GM21528 (cell line): ENCODE data around the gene UGT1A5.

Experiments used
- ATAC-seq: cut with Tn5 transposase; IDR thresholded peaks from one replicate; pipeline ENCODE4 v1.9.1; 2021; ENCODE audit warnings: mild to moderate bottlenecking, moderate library complexity; ENCODE audit not compliant: unreplicated experiment, low FRiP score

Gene UGT1A5

DNA sequence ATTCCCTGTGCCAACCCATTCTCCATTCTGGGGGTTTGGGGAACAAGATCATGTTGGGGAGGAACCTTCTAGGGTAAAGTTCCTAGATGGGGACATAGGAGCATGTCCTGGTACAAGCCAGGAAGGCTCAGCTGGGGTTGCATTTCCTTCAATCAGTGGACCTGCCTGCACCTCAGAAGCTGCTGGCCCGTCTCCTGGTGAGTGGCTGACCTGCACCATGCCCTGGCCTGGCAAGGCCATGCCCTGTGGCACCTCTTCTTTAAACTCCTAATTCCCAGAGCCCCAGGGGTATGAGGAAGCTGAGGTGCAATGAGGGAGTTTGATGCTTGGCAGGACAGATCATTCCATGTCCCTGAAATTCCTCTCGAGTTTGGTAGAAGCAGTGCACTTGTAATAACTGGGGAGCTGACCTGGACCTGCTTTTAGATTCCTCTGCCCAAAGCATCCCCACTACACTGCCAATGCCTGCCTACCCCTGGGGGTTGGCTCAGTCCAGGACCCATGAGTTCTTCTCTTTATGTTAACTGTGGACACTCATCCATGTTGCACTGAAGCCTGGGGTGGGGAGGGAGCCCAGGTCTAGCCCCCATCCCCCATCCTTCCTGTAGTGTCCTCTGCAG lies 90.7 kb downstream of the UGT1A5 start:
- no peak for ATAC-seq

DNA sequence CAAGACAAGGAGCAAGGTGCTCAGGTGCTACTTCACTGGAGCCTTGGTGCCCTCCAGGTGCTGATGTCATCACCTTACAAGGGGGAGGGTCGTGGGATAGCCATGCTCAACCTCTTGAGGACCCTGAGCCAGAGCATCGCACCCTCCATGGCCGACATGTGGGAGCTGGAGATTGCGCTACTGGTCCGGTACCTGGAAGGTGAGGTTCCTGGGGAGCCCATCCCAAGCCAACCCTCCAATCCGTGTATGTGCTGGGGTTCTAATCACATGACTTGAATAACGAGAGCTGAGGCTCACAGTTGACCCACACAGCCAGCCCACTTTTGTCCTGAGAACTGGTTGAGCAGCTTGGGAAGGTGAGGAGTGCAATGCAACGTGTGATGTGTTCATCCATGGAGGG lies 91.3 kb downstream of the UGT1A5 start:
- ATAC-seq, result no peak

- no peak for ATAC-seq
Measured at GRCh38 chr2:233807215-233807865, 94.6 kb downstream of the UGT1A5 start.

GRCh38 chr2:233807966-233808935 lies 95.5 kb downstream of the UGT1A5 start:
- no peak for ATAC-seq

DNA sequence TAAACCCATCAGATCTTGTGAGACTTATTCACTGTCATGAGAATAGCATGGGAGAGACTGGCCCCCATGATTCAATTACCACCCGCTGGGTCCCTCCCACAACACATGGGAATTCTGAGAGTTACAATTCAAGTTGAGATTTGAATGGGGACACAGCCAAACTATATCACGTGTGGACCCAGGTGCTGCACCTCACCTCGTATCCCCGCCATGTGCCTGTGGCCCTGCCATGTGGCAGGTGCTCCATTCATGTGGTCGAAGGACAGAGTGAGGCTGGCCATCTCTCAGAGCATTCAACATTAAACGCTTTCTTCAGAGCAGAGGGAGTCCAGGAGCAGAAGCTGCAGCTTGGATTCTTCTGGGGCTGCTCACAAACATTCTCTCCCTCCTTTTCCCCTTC lies 97.7 kb downstream of the UGT1A5 start:
- ATAC-seq, result no peak

GRCh38 chr2:233811087-233811486 lies 98.4 kb downstream of the UGT1A5 start:
- no peak for ATAC-seq

GRCh38 chr2:233811732-233812131 lies 99.0 kb downstream of the UGT1A5 start:
- ATAC-seq, result no peak

- ATAC-seq, result no peak
Measured at GRCh38 chr2:233813236-233814055, 100.7 kb downstream of the UGT1A5 start.

DNA sequence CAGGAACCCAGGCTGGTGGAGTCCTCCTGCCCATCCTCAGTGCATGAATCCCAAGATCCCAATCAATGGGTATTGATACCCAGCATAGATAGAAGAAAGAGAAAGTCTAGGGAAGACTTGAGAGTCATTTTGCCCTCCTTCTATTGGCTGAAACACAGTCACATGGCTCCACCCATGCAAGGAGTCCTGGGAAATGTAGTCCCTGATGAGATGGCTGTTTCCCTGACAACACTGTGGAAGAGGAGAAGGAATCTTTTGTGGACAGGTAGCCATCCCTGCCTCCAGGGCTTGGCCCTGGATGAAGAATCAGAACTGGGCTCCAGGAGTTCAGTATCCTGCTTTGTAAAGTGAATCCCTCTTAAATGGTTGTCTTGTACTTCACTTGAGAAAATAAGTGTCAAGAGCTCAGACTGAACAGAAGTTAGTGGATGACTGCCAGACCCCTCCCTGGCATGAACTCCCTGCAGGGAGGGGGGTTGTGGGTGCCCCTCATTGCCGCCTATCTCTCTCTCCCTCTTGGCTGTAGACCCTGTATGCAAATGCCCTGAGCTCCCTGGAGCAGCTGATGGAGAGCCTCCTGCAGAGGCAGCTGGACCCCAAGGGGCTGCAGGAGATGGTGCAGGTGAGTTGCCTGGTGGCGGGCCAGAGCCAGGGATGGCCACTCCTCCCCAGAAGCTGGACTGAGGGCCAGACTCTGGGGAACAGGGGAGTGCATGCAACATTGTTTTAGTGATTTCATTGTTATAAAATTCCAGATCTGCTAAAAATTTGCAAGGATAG lies 101.5 kb downstream of the UGT1A5 start:
- ATAC-seq, result no peak

DNA sequence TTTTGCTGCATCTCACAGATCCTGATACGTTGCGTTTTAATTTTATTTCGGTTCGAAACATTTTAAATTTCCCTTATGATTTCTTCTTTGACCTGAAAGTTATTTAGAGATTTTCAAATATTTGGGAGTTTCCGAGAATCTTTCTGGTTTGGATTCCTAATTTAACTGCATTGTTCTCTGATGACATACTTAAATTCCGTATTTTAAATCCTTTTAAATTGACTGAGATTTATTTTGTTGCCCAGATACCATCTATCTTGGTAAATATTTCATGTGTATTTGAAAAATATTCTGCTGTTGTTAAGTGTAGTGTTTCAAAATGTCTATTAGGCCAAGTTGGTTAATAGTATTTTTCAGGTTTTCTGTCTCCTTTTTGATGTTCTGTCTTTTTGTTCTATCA lies 103.2 kb downstream of the UGT1A5 start:
- ATAC-seq, result no peak

DNA sequence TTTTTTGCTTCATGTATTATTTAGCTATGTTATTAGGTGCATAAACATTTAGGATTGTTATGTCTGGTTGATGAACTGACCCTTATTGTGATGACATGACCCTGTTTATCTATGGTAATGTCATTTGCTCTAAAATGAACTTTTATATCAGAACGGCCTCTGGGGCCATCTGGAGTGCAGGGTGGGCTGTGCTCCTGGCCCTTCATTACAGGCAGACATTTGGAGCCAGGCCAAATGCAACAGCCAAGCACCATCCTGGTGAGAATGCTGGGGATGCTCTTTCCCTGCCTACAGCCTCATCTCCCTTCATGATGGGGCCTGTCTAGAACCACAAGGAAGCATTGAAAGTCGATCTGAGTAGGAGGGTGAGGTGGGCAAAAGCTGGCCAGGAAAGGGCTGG lies 103.6 kb downstream of the UGT1A5 start:
- ATAC-seq, result no peak

GRCh38 chr2:233816771-233817170 lies 104.1 kb downstream of the UGT1A5 start:
- no peak for ATAC-seq

GRCh38 chr2:233817361-233817911 lies 104.7 kb downstream of the UGT1A5 start:
- no peak for ATAC-seq

GRCh38 chr2:233817995-233818638 lies 105.4 kb downstream of the UGT1A5 start:
- no peak for ATAC-seq

GRCh38 chr2:233818639-233819621 lies 106.2 kb downstream of the UGT1A5 start:
- no peak for ATAC-seq

DNA sequence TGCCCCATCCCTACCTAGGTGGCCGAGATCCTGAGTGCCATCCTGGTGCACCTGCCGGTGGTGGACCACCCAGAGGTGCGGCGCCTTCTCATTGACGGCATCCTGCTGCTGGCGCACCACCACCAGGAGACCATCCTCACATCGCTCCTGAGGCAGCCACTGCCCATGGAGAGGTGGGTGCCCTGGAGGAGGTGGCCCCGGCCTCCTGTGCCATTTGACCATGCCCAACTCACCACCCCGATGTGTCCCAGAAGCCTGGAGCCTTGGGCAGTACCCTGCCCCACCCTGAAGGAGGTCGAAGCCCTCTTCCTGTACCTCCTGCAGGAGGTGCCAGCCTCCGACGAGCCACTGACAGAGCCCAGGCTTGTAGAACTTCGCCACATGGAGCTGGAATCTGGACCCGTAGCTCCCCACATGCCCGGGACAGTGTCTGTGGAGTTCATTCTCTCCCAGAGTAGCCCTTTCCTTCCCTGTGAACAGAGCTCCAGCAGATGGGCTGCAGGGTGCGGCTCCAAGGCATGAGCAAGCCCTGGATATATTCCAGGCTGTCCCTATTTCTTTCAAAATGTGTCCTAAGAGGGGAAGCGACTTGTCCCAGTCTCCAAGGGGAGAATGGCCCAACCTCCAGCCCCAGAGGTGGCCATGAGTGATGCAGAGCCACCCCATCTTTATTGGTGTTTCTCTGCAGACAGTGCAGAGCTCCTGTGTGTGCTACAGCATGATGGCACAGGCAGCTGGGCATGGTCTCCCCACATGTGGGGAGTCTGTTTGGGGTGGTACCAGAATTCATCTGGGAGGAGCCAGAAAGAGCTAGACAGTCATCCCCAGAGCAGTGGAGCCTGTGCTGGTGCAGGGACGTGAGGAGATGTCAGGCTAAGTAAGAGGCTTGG lies 107.4 kb downstream of the UGT1A5 start:
- no peak for ATAC-seq

DNA sequence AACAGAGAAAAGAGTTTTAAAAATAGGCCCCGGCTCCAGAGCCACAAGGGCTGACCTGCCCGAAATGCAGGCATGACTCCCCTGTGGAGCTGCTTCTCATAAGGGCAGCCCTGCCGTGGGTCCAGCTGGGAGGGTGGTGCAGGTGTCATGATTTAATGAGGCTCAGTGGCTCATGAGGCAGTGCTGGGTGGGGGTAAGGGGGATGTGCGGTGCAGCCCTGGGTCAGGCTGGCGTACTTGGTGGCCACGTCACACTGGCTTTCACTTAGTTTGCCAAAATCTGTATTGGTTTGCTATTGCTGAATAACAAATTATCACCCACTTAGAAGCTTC lies 108.0 kb downstream of the UGT1A5 start:
- ATAC-seq, result no peak
